HEK293 (cell line): Measurements from ENCODE around the gene DOCK8.

Experiments
- CTCF ChIA-PET: fragments of 350-600 bp; formaldehyde crosslinking; extraction: SDS; loops from one replicate; lab custom pipeline; 2021; ENCODE audit warnings: antibody characterized with exemption; lab: Yijun Ruan, JAX
- POLR2A ChIA-PET: fragments of 300-600 bp; formaldehyde crosslinking; extraction: SDS; loops from one replicate; lab custom pipeline; 2020; ENCODE audit warnings: antibody characterized with exemption, inconsistent platforms; lab: Yijun Ruan, JAX
- H3K27ac ChIP-seq: fragments of 200-500 bp; sonication (Bioruptor generic); 2 replicates; pipeline ENCODE4 v1.5.1; 2014; ENCODE audit warnings: low read depth, low read length, control low read depth, inconsistent platforms; ENCODE audit errors: extremely low read depth
- H3K36me3 ChIP-seq, 2 experiments: fragments of 200-500 bp in 1 of 2; sonication (Bioruptor generic) in 1 of 2; 1 replicate in 1 of 2; 2 replicates in 1 of 2; pipeline ENCODE4 v1.5.1; 2014 to 2017; ENCODE audit warnings: inconsistent platforms in 2 of 2, low read length in 2 of 2; ENCODE audit not compliant: control insufficient read depth in 2 of 2, insufficient read depth in 1 of 2
- H3K4me1 ChIP-seq: fragments of 200-500 bp; sonication (Bioruptor generic); 2 replicates; pipeline ENCODE4 v1.5.1; 2014; ENCODE audit warnings: mild to moderate bottlenecking, low read length, inconsistent platforms; ENCODE audit not compliant: control insufficient read depth, insufficient read depth
- H3K4me3 ChIP-seq: 2 replicates; pipeline ENCODE4 v1.5.1; 2011; ENCODE audit warnings: low read depth, mild to moderate bottlenecking, control low read depth, low read length, moderate library complexity
- H3K9me3 ChIP-seq: fragments of 200-500 bp; sonication (Bioruptor generic); 2 replicates; pipeline ENCODE4 v1.5.1; 2014; ENCODE audit warnings: low read depth, low read length, inconsistent platforms; ENCODE audit not compliant: control insufficient read depth, insufficient read depth
- TRIM28 ChIP-seq: IDR thresholded peaks from 2 replicates; pipeline ENCODE4 v1.6.1; 2011; ENCODE audit warnings: low read length, control low read depth, borderline replicate concordance
- TSHZ1 ChIP-seq: fragments of 450-650 bp; formaldehyde crosslinking; IDR thresholded peaks from 2 replicates; pipeline ENCODE4 v1.5.1; 2016; ENCODE audit warnings: missing biosample characterization, missing genetic modification characterization, borderline replicate concordance
- YY2 ChIP-seq: fragments of 450-650 bp; formaldehyde crosslinking; IDR thresholded peaks from 2 replicates; pipeline ENCODE4 v1.5.1; 2016; ENCODE audit warnings: missing biosample characterization, missing genetic modification characterization
- ZBTB11 ChIP-seq: fragments of 450-650 bp; formaldehyde crosslinking; conservative IDR thresholded peaks from 2 replicates; pipeline ENCODE4 v1.5.1; 2016; ENCODE audit warnings: low read depth, missing biosample characterization, missing genetic modification characterization
- ZBTB48 ChIP-seq: fragments of 450-650 bp; formaldehyde crosslinking; IDR thresholded peaks from 2 replicates; pipeline ENCODE4 v1.5.1; 2016; ENCODE audit warnings: missing biosample characterization, missing genetic modification characterization
- ZFP69B ChIP-seq: fragments of 450-650 bp; formaldehyde crosslinking; IDR thresholded peaks from 2 replicates; pipeline ENCODE4 v1.5.1; 2016; ENCODE audit warnings: missing biosample characterization, missing genetic modification characterization
- ZNF112 ChIP-seq: fragments of 450-650 bp; formaldehyde crosslinking; IDR thresholded peaks from 2 replicates; pipeline ENCODE4 v1.5.0; 2017; ENCODE audit warnings: missing biosample characterization, missing genetic modification characterization
- ZNF114 ChIP-seq: fragments of 450-650 bp; formaldehyde crosslinking; IDR thresholded peaks from 2 replicates; pipeline ENCODE4 v1.5.0; 2017; ENCODE audit warnings: missing biosample characterization, missing genetic modification characterization
- ZNF121 ChIP-seq: fragments of 450-650 bp; formaldehyde crosslinking; IDR thresholded peaks from 2 replicates; pipeline ENCODE4 v1.5.1; 2016; ENCODE audit warnings: missing biosample characterization, missing genetic modification characterization
- ZNF132 ChIP-seq: fragments of 450-650 bp; formaldehyde crosslinking; IDR thresholded peaks from 2 replicates; pipeline ENCODE4 v1.5.1; 2017; ENCODE audit warnings: missing biosample characterization, missing genetic modification characterization, borderline replicate concordance
- ZNF133 ChIP-seq: fragments of 450-650 bp; formaldehyde crosslinking; IDR thresholded peaks from 2 replicates; pipeline ENCODE4 v1.5.1; 2016; ENCODE audit warnings: missing biosample characterization, missing genetic modification characterization
- ZNF184 ChIP-seq: fragments of 450-650 bp; IDR thresholded peaks from 2 replicates; pipeline ENCODE4 v1.5.1; 2018; ENCODE audit warnings: missing biosample characterization, mild to moderate bottlenecking, missing genetic modification characterization
- ZNF211 ChIP-seq: fragments of 450-650 bp; formaldehyde crosslinking; IDR thresholded peaks from 2 replicates; pipeline ENCODE4 v1.5.1; 2016; ENCODE audit warnings: low read depth, missing biosample characterization, missing genetic modification characterization
- ZNF26 ChIP-seq: fragments of 450-650 bp; formaldehyde crosslinking; IDR thresholded peaks from 2 replicates; pipeline ENCODE4 v1.5.1; 2016; ENCODE audit warnings: missing biosample characterization, missing genetic modification characterization
- ZNF354C ChIP-seq: fragments of 450-650 bp; formaldehyde crosslinking; IDR thresholded peaks from 2 replicates; pipeline ENCODE4 v1.5.1; 2016; ENCODE audit warnings: missing biosample characterization, missing genetic modification characterization, low read depth, borderline replicate concordance
- ZNF391 ChIP-seq: fragments of 450-650 bp; formaldehyde crosslinking; IDR thresholded peaks from 2 replicates; pipeline ENCODE4 v1.5.1; 2016; ENCODE audit warnings: low read depth, missing biosample characterization, missing genetic modification characterization, borderline replicate concordance
- ZNF433 ChIP-seq: fragments of 450-650 bp; formaldehyde crosslinking; IDR thresholded peaks from 2 replicates; pipeline ENCODE4 v1.5.1; 2016; ENCODE audit warnings: missing biosample characterization, missing genetic modification characterization, low read depth
- ZNF518A ChIP-seq: fragments of 450-650 bp; formaldehyde crosslinking; conservative IDR thresholded peaks from 2 replicates; pipeline ENCODE4 v1.5.1; 2016; ENCODE audit warnings: low read depth, missing biosample characterization, missing genetic modification characterization
- ZNF530 ChIP-seq: fragments of 450-650 bp; formaldehyde crosslinking; IDR thresholded peaks from 2 replicates; pipeline ENCODE4 v1.5.1; 2016; ENCODE audit warnings: low read depth, missing biosample characterization, missing genetic modification characterization
- ZNF558 ChIP-seq: fragments of 450-650 bp; formaldehyde crosslinking; IDR thresholded peaks from 2 replicates; pipeline ENCODE4 v1.5.1; 2016; ENCODE audit warnings: missing biosample characterization, missing genetic modification characterization
- ZNF561 ChIP-seq: fragments of 450-650 bp; IDR thresholded peaks from 2 replicates; pipeline ENCODE4 v1.5.1; 2018; ENCODE audit warnings: missing biosample characterization, missing genetic modification characterization, borderline replicate concordance
- ZNF624 ChIP-seq: fragments of 450-650 bp; formaldehyde crosslinking; IDR thresholded peaks from 2 replicates; pipeline ENCODE4 v1.5.1; 2017; ENCODE audit warnings: missing biosample characterization, missing genetic modification characterization
- ZNF677 ChIP-seq: fragments of 450-650 bp; IDR thresholded peaks from 2 replicates; pipeline ENCODE4 v1.5.0; 2018; ENCODE audit warnings: missing biosample characterization, mild to moderate bottlenecking, missing genetic modification characterization, moderate library complexity

Gene DOCK8

GRCh38 chr9:426976-427375 lies 212.3 kb downstream of the DOCK8 start (continued):
- TF ChIP-seq ZNF518A (tag by site-specific recombination) = no peak
- no peak for TF ChIP-seq ZNF624 (tag by site-specific recombination)
- TF ChIP-seq ZFP69B (tag by site-specific recombination) = no peak
- no peak for TF ChIP-seq ZNF677 (tag by site-specific recombination)
- no peak for TF ChIP-seq ZNF26 (tag by site-specific recombination)
- no peak for TF ChIP-seq ZNF558 (tag by site-specific recombination)
- TF ChIP-seq TRIM28 = no peak
- no peak for TF ChIP-seq ZBTB11 (tag by site-specific recombination)

GRCh38 chr9:431701-432100 lies 217.0 kb downstream of the DOCK8 start:
- CTCF ChIA-PET = no interaction called here
- H3K36me3 ChIP-seq = no peaks in the 10 kb centered on the region
- H3K4me3 ChIP-seq = no peak overlapping the region
- POLR2A ChIA-PET = no interaction called here
- H3K9me3 ChIP-seq = no peaks in the 10 kb centered on the region
- no peaks in the 10 kb centered on the region for H3K4me1 ChIP-seq
- no peak overlapping the region for H3K27ac ChIP-seq
- no peak for TF ChIP-seq ZNF121 (tag by site-specific recombination)
- TF ChIP-seq ZNF184 (tag by site-specific recombination) = no peak
- TF ChIP-seq TSHZ1 (tag by site-specific recombination) = no peak
- no peak for TF ChIP-seq ZNF561 (tag by site-specific recombination)
- TF ChIP-seq ZNF132 (tag by site-specific recombination) = no peak
- TF ChIP-seq ZNF114 (tag by site-specific recombination) = no peak
- TF ChIP-seq ZNF354C (tag by site-specific recombination) = no peak
- no peak for TF ChIP-seq ZNF133 (tag by site-specific recombination)
- TF ChIP-seq ZNF433 (tag by site-specific recombination) = no peak
- TF ChIP-seq ZNF211 = no peak
- TF ChIP-seq ZNF530 (tag by site-specific recombination) = no peak
- TF ChIP-seq YY2 (tag by site-specific recombination) = no peak
- TF ChIP-seq ZNF112 (tag by site-specific recombination) = no peak
- TF ChIP-seq ZNF391 (tag by site-specific recombination) = no peak
- TF ChIP-seq ZBTB48 (tag by site-specific recombination) = no peak
